ENCODE results near the gene C5orf58.
"Not testable (repeated sequence)": the region's sequence is repeated elsewhere in the genome, so short reads cannot be mapped to it uniquely, and the experiment has no call there.

The C5orf58 gene

DNA sequence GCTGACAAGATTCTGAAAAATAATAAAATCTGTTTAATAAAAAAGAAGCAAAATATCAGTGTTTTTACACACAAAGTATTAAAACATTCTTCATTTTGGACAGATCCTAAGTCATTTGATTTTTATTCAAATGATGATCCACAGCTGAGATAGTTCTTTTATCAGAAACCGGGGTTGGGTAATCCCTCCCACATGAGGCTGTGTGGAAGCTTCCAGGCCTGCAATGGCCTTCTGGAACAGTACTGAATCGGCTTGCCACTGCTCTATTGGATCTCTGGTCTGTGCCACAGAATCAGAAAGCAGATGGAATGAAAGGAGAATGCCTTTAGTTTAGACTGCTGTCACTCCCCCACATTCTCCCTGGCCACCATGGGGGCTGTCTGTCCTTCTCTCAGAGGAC lies 6.1 kb upstream of the C5orf58 start:
- TF ChIP-seq, protein P1, sequence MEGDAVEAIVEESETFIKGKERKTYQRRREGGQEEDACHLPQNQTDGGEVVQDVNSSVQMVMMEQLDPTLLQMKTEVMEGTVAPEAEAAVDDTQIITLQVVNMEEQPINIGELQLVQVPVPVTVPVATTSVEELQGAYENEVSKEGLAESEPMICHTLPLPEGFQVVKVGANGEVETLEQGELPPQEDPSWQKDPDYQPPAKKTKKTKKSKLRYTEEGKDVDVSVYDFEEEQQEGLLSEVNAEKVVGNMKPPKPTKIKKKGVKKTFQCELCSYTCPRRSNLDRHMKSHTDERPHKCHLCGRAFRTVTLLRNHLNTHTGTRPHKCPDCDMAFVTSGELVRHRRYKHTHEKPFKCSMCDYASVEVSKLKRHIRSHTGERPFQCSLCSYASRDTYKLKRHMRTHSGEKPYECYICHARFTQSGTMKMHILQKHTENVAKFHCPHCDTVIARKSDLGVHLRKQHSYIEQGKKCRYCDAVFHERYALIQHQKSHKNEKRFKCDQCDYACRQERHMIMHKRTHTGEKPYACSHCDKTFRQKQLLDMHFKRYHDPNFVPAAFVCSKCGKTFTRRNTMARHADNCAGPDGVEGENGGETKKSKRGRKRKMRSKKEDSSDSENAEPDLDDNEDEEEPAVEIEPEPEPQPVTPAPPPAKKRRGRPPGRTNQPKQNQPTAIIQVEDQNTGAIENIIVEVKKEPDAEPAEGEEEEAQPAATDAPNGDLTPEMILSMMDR (IDR thresholded peaks at IDR 0.05; ENCODE audit: low read depth, low read length, missing control alignments), result no peak
- DNase-seq (ENCODE audit: extremely low read depth, low read depth), result no peak
- H3K4me3 ChIP-seq (replicated peaks; ENCODE audit: low read depth, low read length), result no peak overlapping the region

DNA sequence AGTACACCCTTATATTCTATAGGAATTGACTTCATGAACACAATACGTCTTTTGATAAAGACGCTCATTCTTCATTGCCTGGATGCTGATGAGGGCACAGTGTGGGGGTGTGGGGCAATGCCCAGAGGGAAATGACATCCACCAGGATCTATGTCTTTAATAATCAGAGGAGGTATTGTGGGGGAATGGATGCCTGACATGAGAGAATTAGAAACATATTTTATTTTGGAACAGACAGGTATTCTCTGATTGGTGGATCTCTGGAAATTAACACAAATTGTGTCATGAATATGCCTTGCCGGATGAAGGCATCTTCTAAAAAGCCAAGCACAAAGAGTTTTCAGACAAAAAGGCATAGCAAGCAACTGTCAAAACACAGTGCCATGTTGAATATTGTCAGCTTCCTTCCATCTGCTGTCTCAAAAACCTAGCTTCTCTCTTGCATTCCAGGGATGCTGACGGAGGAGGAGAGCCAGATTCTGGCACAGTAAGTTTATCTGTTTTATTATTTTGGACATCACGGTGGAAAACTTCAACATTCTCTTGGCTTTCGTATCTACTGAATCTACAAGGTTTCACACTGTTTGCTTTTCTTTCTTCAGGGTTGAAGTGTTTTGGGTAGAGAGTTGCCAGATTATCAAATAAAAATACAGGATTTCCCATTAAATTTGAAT lies 3.9 kb upstream of the C5orf58 start:
- TF ChIP-seq, protein P1 (IDR thresholded peaks at IDR 0.05; ENCODE audit: low read depth, low read length, missing control alignments), result no peak
- no peak for DNase-seq (ENCODE audit: extremely low read depth, low read depth)
- H3K4me3 ChIP-seq (replicated peaks; ENCODE audit: low read depth, low read length), result no peak overlapping the region

DNA sequence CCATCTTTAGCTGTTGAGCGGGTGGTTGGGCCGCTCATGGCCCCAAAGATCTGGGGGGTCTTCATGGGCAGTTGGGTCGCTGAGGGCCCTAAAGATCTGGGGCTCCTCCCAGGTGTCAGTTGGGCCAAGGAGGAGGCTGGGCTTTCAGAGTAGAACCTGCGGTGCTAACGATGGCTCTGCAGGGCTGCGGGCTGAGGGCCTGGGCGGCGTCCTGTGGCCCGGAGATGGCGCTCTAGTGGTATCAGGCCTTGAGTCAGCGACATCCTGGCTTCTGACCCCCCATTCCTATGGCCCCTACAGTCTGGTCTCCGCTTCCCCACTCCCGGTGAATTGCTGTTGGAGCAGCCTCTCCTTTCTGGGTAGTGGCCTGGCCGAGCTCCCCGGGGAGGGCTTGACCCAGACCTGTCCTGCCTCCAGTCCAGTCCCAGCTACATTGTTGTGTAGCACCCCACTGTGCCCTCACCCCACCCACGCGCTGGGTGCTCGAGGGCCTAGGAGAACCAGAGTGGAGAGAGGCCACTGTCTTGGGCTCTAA lies 640 bp downstream of the C5orf58 start:
- no peak for DNase-seq (ENCODE audit: extremely low read depth, low read depth)
- TF ChIP-seq, protein P1 (IDR thresholded peaks at IDR 0.05; ENCODE audit: low read depth, low read length, missing control alignments), result no peak
- H3K4me3 ChIP-seq (replicated peaks; ENCODE audit: low read depth, low read length), result no peak overlapping the region

DNA sequence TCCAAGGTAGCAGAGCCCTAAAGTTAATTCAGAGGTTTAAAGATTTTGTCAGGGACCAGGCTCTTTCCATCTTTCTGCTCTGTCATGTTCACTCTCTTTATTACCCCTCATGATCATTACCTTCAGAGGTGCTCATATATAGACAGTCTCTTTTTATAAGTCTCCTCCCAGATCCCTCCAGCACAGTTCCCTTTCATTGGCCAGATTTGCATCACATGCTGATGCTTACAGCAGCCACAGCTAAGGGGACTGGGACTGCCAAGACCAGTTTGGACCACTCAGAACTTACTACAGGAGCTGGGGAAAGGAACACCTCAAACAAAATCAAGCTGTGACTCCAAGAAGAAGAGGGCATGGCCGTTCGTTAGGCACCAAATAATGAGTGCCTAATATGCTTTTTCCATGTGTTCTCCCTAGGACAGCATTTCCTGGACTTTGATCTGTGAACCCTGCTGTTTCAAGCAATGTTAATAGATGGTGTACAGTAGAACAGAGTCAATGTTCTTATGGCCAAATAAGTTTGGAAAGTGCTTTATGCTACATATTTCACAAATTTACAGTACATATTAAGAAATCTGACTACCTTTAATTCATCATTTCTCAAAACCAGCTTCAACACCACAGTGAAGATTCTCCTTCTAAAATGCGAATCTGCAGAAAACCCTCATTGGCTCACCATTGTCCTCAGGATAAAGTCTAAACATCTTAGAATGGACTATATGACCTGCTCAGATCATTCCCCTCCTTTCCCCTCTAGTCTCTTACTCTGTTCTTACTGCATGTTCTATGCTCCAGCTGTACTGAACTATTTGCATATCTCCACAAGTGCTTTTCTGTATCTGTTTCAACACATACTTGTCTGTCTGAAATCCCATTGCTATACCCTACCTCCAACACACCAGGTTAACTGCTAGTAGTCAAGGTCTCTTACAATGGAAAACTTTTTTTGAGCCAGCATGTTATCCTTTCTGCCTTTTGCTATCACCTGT lies 3.4 kb downstream of the C5orf58 start:
- no peak overlapping the region for H3K4me3 ChIP-seq (replicated peaks; ENCODE audit: low read depth, low read length)
- no peak for DNase-seq (ENCODE audit: extremely low read depth, low read depth)
- TF ChIP-seq, protein P1 (IDR thresholded peaks at IDR 0.05; ENCODE audit: low read depth, low read length, missing control alignments), result no peak

DNA sequence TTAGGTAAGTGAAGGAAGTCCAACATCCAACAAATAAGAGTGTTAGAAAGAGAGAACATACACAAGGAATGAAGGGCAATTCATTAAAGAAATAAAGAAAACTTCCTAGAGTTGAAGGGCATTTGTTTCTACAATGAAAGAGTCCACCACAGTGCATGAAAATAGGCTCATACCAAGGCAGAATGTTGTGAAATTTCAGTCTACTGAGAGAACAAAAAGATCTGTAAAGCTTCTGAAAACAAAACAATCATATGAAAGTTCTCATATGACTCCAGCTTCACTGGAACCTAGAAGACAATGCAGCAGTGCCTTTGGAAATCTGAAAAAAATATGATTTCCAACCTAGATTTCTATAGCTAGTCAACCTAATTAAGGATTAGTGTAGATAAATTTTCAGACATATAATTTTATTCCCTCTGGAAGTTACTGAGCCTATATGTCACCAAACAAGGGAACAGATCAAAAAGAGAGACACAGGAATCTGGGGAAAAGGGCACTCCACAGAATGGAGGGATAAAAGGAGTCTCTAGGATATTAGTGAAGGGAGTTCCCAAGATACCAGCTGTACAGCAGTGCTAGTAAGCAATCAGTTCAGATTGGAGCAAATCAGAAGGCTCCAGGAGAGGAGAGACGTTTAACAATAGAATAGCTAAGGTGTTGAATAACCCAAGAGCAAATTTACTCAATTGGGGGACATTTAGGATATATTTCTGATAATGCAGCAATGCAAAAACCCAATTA lies 5.8 kb downstream of the C5orf58 start:
- TF ChIP-seq, protein P1 (IDR thresholded peaks at IDR 0.05; ENCODE audit: low read depth, low read length, missing control alignments), result no peak
- no peak for DNase-seq (ENCODE audit: extremely low read depth, low read depth)
- no peak overlapping the region for H3K4me3 ChIP-seq (replicated peaks; ENCODE audit: low read depth, low read length)

DNA sequence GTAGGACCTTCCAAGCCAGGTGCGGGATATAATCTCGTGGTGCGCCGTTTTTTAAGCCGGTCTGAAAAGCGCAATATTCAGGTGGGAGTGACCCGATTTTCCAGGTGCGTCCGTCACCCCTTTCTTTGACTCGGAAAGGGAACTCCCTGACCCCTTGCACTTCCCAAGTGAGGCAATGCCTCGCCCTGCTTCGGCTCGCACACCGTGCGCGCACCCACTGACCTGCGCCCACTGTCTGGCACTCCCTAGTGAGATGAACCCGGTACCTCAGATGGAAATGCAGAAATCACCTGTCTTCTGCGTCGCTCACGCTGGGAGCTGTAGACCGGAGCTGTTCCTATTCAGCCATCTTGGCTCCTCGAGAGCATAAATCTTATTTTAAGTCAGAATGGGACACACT lies 12.7 kb downstream of the C5orf58 start:
- DNase-seq (ENCODE audit: extremely low read depth, low read depth); H3K4me3 ChIP-seq (replicated peaks; ENCODE audit: low read depth, low read length): not testable (repeated sequence)

Data from HFF-Myc (cell line).